K562 (cell line): Measurements from ENCODE around the gene PDZRN3. TPM values are rescaled to one million over a fixed set of nuclear protein-coding genes. Genes with fewer than 3 reads are reported as not detected.

Source experiments
- ATAC-seq: fragments of 200-7000 bp; cut with Tn5 transposase; 3 replicates; pipeline ENCODE4 v1.9.1; 2020; ENCODE audit warnings: moderate library complexity
- BruUV-seq: library from RNA; stranded (reverse); fragments of 400-500 nt; replicated peaks from 2 replicates; lab custom pipeline; 2021; lab: Mats Ljungman, UMichigan
- CTCF ChIA-PET: fragments of 300-600 bp; formaldehyde crosslinking; extraction: SDS; loops from one replicate; lab custom pipeline; 2021; ENCODE audit warnings: low intra/inter-chr PET ratio; lab: Yijun Ruan, JAX
- POLR2A ChIA-PET: fragments of 300-600, 350-650 bp; sonication (Branson Sonifier 250); formaldehyde crosslinking; extraction: SDS; loops from one replicate; lab custom pipeline; 2021; ENCODE audit warnings: antibody characterized with exemption, inconsistent platforms; lab: Yijun Ruan, JAX
- DNase-seq, 4 experiments: peaks; one replicate each; pipeline versions ENCODE4 v3.0.0 to v3.0.0-alpha.2; 2011 to 2018; ENCODE audit warnings: low spot score in 3 of 4, mixed read lengths in 3 of 4; ENCODE audit errors: extremely low read depth in 1 of 4
- FAIRE-seq: peaks from 2 replicates; lab custom pipeline; 2011; peaks lifted over from hg19 to GRCh38; lab: Jason Lieb, UNC
- H2AFZ ChIP-seq: 2 replicates; pipeline ENCODE4 v1.6.0; 2011; ENCODE audit warnings: low read depth, low read length, control low read depth, inconsistent platforms
- H3K27ac ChIP-seq: fragments of 200-600 bp; 3 replicates; pipeline ENCODE4 v1.8.0; 2011; ENCODE audit warnings: low read depth, mild to moderate bottlenecking, control low read depth, inconsistent platforms, low read length, moderate library complexity, mixed read lengths; ENCODE audit errors: extremely low read depth
- H3K27me3 ChIP-seq, 2 experiments: fragments of 300-600 bp in 1 of 2; 2 replicates in 1 of 2; 3 replicates in 1 of 2; pipeline versions ENCODE4 v1.6.0 to v1.8.0; 2011; ENCODE audit warnings: inconsistent platforms in 2 of 2, low read length in 2 of 2, mild to moderate bottlenecking in 1 of 2, mixed read lengths in 1 of 2, moderate library complexity in 1 of 2; ENCODE audit not compliant: control insufficient read depth in 2 of 2, insufficient read depth in 2 of 2
- H3K36me3 ChIP-seq: fragments of 300-600 bp; 3 replicates; pipeline ENCODE4 v1.8.0; 2011; ENCODE audit warnings: mild to moderate bottlenecking, low read length, inconsistent platforms; ENCODE audit not compliant: control insufficient read depth, insufficient read depth
- H3K4me1 ChIP-seq, 2 experiments: fragments of 200-600 bp in 1 of 2; replicated peaks in 1 of 2; 2 replicates in 1 of 2; 3 replicates in 1 of 2; pipeline versions ENCODE4 v1.5.1 to v1.8.0; 2011; ENCODE audit warnings: inconsistent platforms in 2 of 2, low read length in 2 of 2, mild to moderate bottlenecking in 1 of 2, mixed read lengths in 1 of 2, moderate library complexity in 1 of 2; ENCODE audit not compliant: control insufficient read depth in 2 of 2, insufficient read depth in 2 of 2
- H3K4me2 ChIP-seq: 2 replicates; pipeline ENCODE4 v1.6.1; 2011; ENCODE audit warnings: low read length, control low read depth, inconsistent platforms, mixed read lengths; ENCODE audit not compliant: insufficient read depth
- H3K4me3 ChIP-seq: fragments of 200-600 bp; sonication (generic), shearing (Covaris generic); 2 replicates; pipeline ENCODE4 v1.5.1; 2016; ENCODE audit warnings: control low read depth, inconsistent platforms
- H3K79me2 ChIP-seq: fragments of 200-600 bp; 3 replicates; pipeline ENCODE4 v1.8.0; 2011; ENCODE audit warnings: low read length, inconsistent platforms; ENCODE audit not compliant: control insufficient read depth, insufficient read depth
- H3K9ac ChIP-seq, 2 experiments: 2 replicates each; pipeline versions ENCODE4 v1.6.0 to v1.6.1; 2011; ENCODE audit warnings: low read depth in 2 of 2, low read length in 2 of 2, control low read depth in 1 of 2, inconsistent platforms in 1 of 2, mild to moderate bottlenecking in 1 of 2, mixed read lengths in 1 of 2; ENCODE audit not compliant: insufficient read depth in 1 of 2
- H3K9me1 ChIP-seq: one replicate; pipeline ENCODE4 v1.6.0; 2011; ENCODE audit warnings: inconsistent platforms, mild to moderate bottlenecking, low read length, moderate library complexity; ENCODE audit not compliant: control insufficient read depth, insufficient read depth
- H3K9me3 ChIP-seq: replicated peaks from 2 replicates; pipeline ENCODE4 v1.5.1; 2011; ENCODE audit warnings: low read depth, low read length, inconsistent platforms; ENCODE audit not compliant: control insufficient read depth, insufficient read depth
- H4K20me1 ChIP-seq: replicated peaks from 2 replicates; pipeline ENCODE4 v1.6.1; 2011; ENCODE audit warnings: low read length, inconsistent platforms, mixed read lengths; ENCODE audit not compliant: control insufficient read depth, insufficient read depth
- ATF7 ChIP-seq: fragments of 450-650 bp; IDR thresholded peaks from 2 replicates; pipeline ENCODE4 v1.7.1; 2014; ENCODE audit warnings: mild to moderate bottlenecking, moderate library complexity
- EP400 ChIP-seq: fragments of 450-650 bp; IDR thresholded peaks from 2 replicates; pipeline ENCODE4 v1.6.1; 2017; ENCODE audit warnings: antibody characterized with exemption, mild to moderate bottlenecking, moderate library complexity
- MTA2 ChIP-seq: fragments of 450-650 bp; IDR thresholded peaks from 2 replicates; pipeline ENCODE4 v1.6.1; 2016; ENCODE audit warnings: low read depth
- NONO ChIP-seq, 2 experiments: fragments of 200-400 bp in 1 of 2; fragments of 450-650 bp in 1 of 2; formaldehyde crosslinking in 1 of 2; IDR thresholded peaks; 2 replicates each; pipeline ENCODE4 v1.6.1; 2017; ENCODE audit warnings: low read depth in 2 of 2, mild to moderate bottlenecking in 2 of 2, moderate library complexity in 2 of 2, low read length in 1 of 2
- POLR2B ChIP-seq: fragments of 450-650 bp; IDR thresholded peaks from 2 replicates; pipeline ENCODE4 v1.6.1; 2018; ENCODE audit warnings: low read depth; ENCODE audit not compliant: partially characterized antibody
- SPI1 ChIP-seq: IDR thresholded peaks from 2 replicates; pipeline ENCODE4 v1.6.1; 2011; ENCODE audit warnings: low read depth, low read length, control low read depth, borderline replicate concordance
- WHSC1 ChIP-seq: IDR thresholded peaks from one replicate; pipeline ENCODE4 v1.6.1; 2012; ENCODE audit warnings: low read length, control low read depth, inconsistent platforms
- ZBTB17 ChIP-seq: fragments of 450-650 bp; formaldehyde crosslinking; IDR thresholded peaks from 2 replicates; pipeline ENCODE4 v1.4.0; 2020; ENCODE audit warnings: mild to moderate bottlenecking
- ZNF431 ChIP-seq: sonication (generic); formaldehyde crosslinking; IDR thresholded peaks from 2 replicates; pipeline ENCODE4 v1.8.0; 2022; ENCODE audit warnings: mild to moderate bottlenecking, missing genetic modification reagents
- WGBS: fragments of 100-300 bp; shearing (Covaris generic); methylation state at CpG from one replicate; pipeline ENCODE4 v1.1.6; 2016; ENCODE audit warnings: low coverage, mixed read lengths; ENCODE audit not compliant: insufficient coverage; ENCODE audit errors: missing lambda C conversion rate; 5-methylcytosine and 5-hydroxymethylcytosine counted together
- in situ Hi-C: fragments of 300-500 bp; cut with MboI; formaldehyde crosslinking; loops from 4 replicates; pipeline ENCODE4 v1.15.0; 2018; ENCODE audit warnings: inconsistent platforms, mixed read lengths
- intact Hi-C: fragments of 100-400 bp; cut with micrococcal nuclease; formaldehyde crosslinking; loops from 2 replicates; pipeline ENCODE4 v1.14.2; 2022
- polyA plus RNA-seq, 8 experiments: library from polyadenylated mRNA; depleted of rRNA in 4 of 8; stranded (reverse) in 5 of 8; unstranded in 3 of 8; fragments of >200 nt; fragmentation: Nextera tagmentation in 2 of 8; fragmentation: Illumina TruSeq in 1 of 8; extraction: Ambion mirVana in 2 of 8; extraction: Trizol in 1 of 8; gene quantifications; 2 replicates each; pipeline versions ENCODE4 v1.2.1 to v1.2.3, GENCODE V29; 2011 to 2014; ENCODE audit warnings: inconsistent platforms in 1 of 8, missing spikeins in 1 of 8
- total RNA-seq, 7 experiments: library from RNA; depleted of rRNA in 6 of 7; stranded (reverse); fragments of >200 nt in 6 of 7; fragmentation: Illumina TruSeq in 2 of 7; extraction: Trizol in 2 of 7; gene quantifications; 2 replicates each; pipeline versions ENCODE4 v1.2.1 to v1.2.3, GENCODE V29; 2011 to 2021; ENCODE audit warnings: low replicate concordance in 1 of 7
- TF ChIP-seq, protein P1 (sequence below): fragments of 150-350 bp; conservative IDR thresholded peaks from 2 replicates; pipeline ENCODE4 v1.6.1; 2014; ENCODE audit warnings: low read length

The PDZRN3 gene
- total and polyA plus RNA-seq, 9 of the 15 experiments (the other 6 are each of a cell fraction or from before 2014, with no cell fraction given) = 0.16 TPM; not detected in 8

DNA sequence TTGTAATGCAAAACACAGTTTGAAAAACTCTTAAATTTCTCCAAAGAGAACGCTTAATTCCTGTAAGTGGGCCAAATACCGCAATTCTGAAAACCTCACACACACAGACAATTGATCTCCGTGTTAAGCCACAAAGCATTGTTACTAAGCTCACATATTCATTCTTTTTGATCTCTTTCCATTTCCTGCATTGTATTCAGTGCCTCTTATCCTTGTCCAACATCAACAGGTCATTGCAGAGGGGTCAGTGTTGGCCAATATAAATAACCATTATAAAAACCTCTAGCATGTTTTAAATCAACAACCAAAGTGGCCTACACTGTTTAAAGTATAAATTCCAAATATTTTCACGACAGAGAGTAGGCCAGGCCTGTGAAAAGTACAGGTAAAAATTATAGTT lies 171.1 kb downstream of the PDZRN3 start:
- no TSS peak for BruUV-seq

DNA sequence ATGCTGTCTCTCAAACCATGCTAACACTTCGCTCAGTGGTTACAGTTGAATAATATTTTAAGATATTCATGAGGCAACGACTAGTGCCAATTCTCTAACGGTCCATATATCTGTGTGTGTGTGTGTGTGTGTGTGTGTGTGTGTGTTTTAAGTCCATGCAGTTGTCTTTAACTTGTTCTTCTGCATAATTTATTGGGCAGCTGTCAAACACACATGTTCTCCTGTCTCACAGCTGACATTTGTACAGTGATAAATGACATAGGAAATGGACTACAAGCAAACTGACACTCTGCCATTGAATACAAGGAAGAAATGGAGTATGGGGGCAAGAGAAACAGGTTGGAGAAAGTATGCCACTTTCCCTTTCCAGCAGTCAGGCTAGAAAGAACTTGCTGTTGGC lies 172.0 kb downstream of the PDZRN3 start:
- ChIA-PET POLR2A (no interaction called here), CTCF (no interaction called here)
- Histone ChIP-seq H3K9me3 (no peaks in the 10 kb centered on the region), H3K27me3 (no peaks in the 10 kb centered on the region), H3K4me3 (no peak overlapping the region), H3K27ac (no peak overlapping the region), H3K36me3 (no peaks in the 10 kb centered on the region), H3K79me2 (no peaks in the 10 kb centered on the region), H3K4me1 (no peaks in the 10 kb centered on the region), H4K20me1 (no peaks in the 10 kb centered on the region), H3K4me2 (no peak overlapping the region), H2AFZ (no peak overlapping the region), H3K9me1 (no peaks in the 10 kb centered on the region), H3K9ac (no peak overlapping the region)
- WGBS = 0% methylated on average over 3 of the region's 3 CpGs
- FAIRE-seq = no peak
- intact Hi-C loops (no loop called here), in situ Hi-C loops (no loop called here)
- TF ChIP-seq ZNF431 (CRISPR knock-in tag) = no peak
- TF ChIP-seq, protein P1, sequence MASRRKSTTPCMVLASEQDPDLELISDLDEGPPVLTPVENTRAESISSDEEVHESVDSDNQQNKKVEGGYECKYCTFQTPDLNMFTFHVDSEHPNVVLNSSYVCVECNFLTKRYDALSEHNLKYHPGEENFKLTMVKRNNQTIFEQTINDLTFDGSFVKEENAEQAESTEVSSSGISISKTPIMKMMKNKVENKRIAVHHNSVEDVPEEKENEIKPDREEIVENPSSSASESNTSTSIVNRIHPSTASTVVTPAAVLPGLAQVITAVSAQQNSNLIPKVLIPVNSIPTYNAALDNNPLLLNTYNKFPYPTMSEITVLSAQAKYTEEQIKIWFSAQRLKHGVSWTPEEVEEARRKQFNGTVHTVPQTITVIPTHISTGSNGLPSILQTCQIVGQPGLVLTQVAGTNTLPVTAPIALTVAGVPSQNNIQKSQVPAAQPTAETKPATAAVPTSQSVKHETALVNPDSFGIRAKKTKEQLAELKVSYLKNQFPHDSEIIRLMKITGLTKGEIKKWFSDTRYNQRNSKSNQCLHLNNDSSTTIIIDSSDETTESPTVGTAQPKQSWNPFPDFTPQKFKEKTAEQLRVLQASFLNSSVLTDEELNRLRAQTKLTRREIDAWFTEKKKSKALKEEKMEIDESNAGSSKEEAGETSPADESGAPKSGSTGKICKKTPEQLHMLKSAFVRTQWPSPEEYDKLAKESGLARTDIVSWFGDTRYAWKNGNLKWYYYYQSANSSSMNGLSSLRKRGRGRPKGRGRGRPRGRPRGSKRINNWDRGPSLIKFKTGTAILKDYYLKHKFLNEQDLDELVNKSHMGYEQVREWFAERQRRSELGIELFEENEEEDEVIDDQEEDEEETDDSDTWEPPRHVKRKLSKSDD = no peak
- no TSS peak for BruUV-seq
- no peak for DNase-seq
- ATAC-seq = no peak

More for the DNA sequence above, 171.1 kb downstream of the PDZRN3 start:
- Histone ChIP-seq H2AFZ (no peak overlapping the region), H3K9ac (no peak overlapping the region), H3K79me2 (no peaks in the 10 kb centered on the region), H3K27ac (no peak overlapping the region), H3K36me3 (no peaks in the 10 kb centered on the region), H4K20me1 (no peaks in the 10 kb centered on the region), H3K9me1 (no peaks in the 10 kb centered on the region), H3K9me3 (no peaks in the 10 kb centered on the region), H3K4me2 (no peak overlapping the region), H3K27me3 (no peaks in the 10 kb centered on the region), H3K4me3 (no peak overlapping the region), H3K4me1 (no peaks in the 10 kb centered on the region)
- TF ChIP-seq MTA2 (no peak), NONO (IDR thresholded peaks at IDR 0.05; ENCODE audit: low read depth in 2 of 2, low read length in 1 of 2) (no peak), SPI1 (no peak), ZBTB17 (no peak), WHSC1 (no peak), ATF7 (no peak), EP400 (no peak), POLR2B (no peak)
- WGBS = 0% methylated on average over 4 of the region's 4 CpGs
- DNase-seq = no peak
- CTCF ChIA-PET = no interaction called here
- POLR2A ChIA-PET = no interaction called here
- FAIRE-seq = no peak
- intact Hi-C loops = no loop called here
- no peak for ATAC-seq
- in situ Hi-C loops = no loop called here
